Liver (tissue), 3 donors: ENCODE results near the gene KIAA1755.

Source experiments
- GABPA ChIP-seq, 2 donors: IDR thresholded peaks in 1 of 2; conservative IDR thresholded peaks in 1 of 2; 2 replicates each; pipeline ENCODE4 v1.6.1; 2016; ENCODE audit warnings: antibody characterized with exemption in 2 of 2, mild to moderate bottlenecking in 1 of 2, moderate library complexity in 1 of 2
- JUND ChIP-seq, 2 donors: IDR thresholded peaks; 2 replicates each; pipeline ENCODE4 v1.6.1; 2016; ENCODE audit warnings: antibody characterized with exemption in 2 of 2
- RAD21 ChIP-seq, 2 donors: IDR thresholded peaks; 2 replicates each; pipeline ENCODE4 v1.6.1; 2016; ENCODE audit warnings: antibody characterized with exemption in 2 of 2, mild to moderate bottlenecking in 2 of 2
- SP1 ChIP-seq: IDR thresholded peaks from 2 replicates; pipeline ENCODE4 v1.6.1; 2018; ENCODE audit warnings: antibody characterized with exemption, mild to moderate bottlenecking
- TAF1 ChIP-seq: conservative IDR thresholded peaks from 2 replicates; pipeline ENCODE4 v1.6.1; 2016; ENCODE audit warnings: antibody characterized with exemption, mild to moderate bottlenecking
- YY1 ChIP-seq: IDR thresholded peaks from 2 replicates; pipeline ENCODE4 v1.6.1; 2016; ENCODE audit warnings: antibody characterized with exemption, mild to moderate bottlenecking
- TF ChIP-seq, protein P1 (sequence below): fragments of 150-350 bp; IDR thresholded peaks from 2 replicates; pipeline ENCODE4 v1.5.1; 2017; ENCODE audit warnings: improper control_type of control experiment, low read depth, low read length; ENCODE audit not compliant: missing input control
- TF ChIP-seq, protein P2 (sequence below): IDR thresholded peaks from 2 replicates; pipeline ENCODE4 v1.6.1; 2016; ENCODE audit warnings: antibody characterized with exemption
- TF ChIP-seq, protein P3 (sequence below): IDR thresholded peaks from 2 replicates; pipeline ENCODE4 v1.6.1; 2016; ENCODE audit warnings: antibody characterized with exemption, mild to moderate bottlenecking
- donor health status: healthy.
- donor health status: healthy.

DNA sequence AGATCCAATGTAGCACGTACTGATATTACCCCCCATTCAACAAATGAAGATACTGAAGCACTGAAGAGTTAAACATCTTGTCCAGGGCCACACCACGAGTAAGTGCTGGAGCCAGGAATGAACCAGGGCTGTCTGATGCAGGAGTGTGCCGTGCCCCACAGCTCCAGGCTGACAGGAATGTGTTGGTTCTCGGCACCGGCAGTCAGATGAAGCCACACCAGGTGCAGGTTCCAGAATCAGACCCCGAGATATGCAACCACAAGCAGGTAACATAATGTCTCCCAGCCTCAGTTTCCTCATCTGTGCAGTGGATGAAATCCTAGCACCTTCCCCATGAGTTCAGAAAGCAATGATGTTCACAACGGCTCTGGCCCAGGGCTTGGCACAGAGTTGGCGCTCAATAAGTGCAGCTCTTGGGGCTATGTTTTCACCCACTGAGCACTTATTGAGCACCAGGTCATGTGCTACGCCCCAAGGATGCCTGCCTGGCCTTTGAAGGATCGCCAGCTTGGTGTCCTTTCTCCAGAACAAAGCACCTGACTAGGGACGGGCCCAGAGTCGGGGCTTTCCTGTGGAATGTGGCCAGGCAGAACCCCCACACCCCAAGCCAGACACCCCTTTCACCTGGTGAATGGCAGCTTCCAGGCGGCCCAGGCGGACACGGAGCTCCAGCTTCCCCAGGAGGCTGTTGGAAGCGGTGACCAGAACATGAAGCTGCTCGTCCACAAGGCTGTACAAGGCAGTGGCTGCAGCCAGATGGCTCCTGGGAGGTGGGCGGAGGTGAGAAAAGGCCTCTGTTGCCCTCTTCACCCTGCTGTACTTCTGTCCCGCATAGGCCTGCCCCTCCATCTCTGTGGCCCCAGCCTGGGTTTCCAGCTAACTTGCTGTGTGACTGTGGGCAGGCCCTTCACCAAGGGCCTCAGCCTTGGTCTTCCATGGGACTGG is 41.3 kb downstream of the KIAA1755 start:
- TF ChIP-seq JUND (IDR thresholded peaks at IDR 0.05) = no peak
- TF ChIP-seq, protein P1, sequence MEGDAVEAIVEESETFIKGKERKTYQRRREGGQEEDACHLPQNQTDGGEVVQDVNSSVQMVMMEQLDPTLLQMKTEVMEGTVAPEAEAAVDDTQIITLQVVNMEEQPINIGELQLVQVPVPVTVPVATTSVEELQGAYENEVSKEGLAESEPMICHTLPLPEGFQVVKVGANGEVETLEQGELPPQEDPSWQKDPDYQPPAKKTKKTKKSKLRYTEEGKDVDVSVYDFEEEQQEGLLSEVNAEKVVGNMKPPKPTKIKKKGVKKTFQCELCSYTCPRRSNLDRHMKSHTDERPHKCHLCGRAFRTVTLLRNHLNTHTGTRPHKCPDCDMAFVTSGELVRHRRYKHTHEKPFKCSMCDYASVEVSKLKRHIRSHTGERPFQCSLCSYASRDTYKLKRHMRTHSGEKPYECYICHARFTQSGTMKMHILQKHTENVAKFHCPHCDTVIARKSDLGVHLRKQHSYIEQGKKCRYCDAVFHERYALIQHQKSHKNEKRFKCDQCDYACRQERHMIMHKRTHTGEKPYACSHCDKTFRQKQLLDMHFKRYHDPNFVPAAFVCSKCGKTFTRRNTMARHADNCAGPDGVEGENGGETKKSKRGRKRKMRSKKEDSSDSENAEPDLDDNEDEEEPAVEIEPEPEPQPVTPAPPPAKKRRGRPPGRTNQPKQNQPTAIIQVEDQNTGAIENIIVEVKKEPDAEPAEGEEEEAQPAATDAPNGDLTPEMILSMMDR = no peak
- no peak for TF ChIP-seq SP1
- TF ChIP-seq RAD21 (IDR thresholded peaks at IDR 0.05) = no peak
- TF ChIP-seq GABPA (IDR thresholded peaks at IDR 0.05 in 1 of 2, conservative IDR thresholded peaks at IDR 0.05 in 1 of 2) = no peak
- TF ChIP-seq, protein P2, sequence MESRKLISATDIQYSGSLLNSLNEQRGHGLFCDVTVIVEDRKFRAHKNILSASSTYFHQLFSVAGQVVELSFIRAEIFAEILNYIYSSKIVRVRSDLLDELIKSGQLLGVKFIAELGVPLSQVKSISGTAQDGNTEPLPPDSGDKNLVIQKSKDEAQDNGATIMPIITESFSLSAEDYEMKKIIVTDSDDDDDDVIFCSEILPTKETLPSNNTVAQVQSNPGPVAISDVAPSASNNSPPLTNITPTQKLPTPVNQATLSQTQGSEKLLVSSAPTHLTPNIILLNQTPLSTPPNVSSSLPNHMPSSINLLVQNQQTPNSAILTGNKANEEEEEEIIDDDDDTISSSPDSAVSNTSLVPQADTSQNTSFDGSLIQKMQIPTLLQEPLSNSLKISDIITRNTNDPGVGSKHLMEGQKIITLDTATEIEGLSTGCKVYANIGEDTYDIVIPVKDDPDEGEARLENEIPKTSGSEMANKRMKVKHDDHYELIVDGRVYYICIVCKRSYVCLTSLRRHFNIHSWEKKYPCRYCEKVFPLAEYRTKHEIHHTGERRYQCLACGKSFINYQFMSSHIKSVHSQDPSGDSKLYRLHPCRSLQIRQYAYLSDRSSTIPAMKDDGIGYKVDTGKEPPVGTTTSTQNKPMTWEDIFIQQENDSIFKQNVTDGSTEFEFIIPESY = no peak
- TF ChIP-seq, protein P3, sequence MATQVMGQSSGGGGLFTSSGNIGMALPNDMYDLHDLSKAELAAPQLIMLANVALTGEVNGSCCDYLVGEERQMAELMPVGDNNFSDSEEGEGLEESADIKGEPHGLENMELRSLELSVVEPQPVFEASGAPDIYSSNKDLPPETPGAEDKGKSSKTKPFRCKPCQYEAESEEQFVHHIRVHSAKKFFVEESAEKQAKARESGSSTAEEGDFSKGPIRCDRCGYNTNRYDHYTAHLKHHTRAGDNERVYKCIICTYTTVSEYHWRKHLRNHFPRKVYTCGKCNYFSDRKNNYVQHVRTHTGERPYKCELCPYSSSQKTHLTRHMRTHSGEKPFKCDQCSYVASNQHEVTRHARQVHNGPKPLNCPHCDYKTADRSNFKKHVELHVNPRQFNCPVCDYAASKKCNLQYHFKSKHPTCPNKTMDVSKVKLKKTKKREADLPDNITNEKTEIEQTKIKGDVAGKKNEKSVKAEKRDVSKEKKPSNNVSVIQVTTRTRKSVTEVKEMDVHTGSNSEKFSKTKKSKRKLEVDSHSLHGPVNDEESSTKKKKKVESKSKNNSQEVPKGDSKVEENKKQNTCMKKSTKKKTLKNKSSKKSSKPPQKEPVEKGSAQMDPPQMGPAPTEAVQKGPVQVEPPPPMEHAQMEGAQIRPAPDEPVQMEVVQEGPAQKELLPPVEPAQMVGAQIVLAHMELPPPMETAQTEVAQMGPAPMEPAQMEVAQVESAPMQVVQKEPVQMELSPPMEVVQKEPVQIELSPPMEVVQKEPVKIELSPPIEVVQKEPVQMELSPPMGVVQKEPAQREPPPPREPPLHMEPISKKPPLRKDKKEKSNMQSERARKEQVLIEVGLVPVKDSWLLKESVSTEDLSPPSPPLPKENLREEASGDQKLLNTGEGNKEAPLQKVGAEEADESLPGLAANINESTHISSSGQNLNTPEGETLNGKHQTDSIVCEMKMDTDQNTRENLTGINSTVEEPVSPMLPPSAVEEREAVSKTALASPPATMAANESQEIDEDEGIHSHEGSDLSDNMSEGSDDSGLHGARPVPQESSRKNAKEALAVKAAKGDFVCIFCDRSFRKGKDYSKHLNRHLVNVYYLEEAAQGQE = no peak
- no peak for TF ChIP-seq YY1
- no peak for TF ChIP-seq TAF1
